Measurements from ENCODE around the gene ABCC8. TPM values are rescaled to one million over a fixed set of nuclear protein-coding genes. Genes with fewer than 3 reads are reported as not detected.

ABCC8 gene
- total and polyA plus RNA-seq, 10 of the 15 experiments (the other 5 are each of a cell fraction or from before 2014, with no cell fraction given), result not detected

DNA sequence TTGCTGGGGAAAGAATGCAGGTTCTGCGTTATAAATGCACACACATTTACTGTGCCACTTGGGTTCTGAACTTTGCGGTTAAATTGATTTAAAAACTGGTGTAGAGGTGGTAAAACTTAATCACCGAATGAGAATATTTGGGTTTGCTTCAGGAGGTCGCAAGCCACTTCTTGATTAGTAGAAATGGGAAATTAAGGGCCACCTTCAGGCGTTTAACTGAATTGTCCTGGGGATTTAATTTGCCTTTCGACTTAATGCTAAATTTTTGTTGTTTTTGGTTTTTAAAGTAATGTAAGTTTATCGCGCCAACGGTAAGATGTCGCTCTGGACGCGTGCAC, 125.5 kb downstream of the ABCC8 start:
- no peaks in the 10 kb centered on the region for H3K9me3 ChIP-seq (replicated peaks; ENCODE audit: control insufficient read depth, insufficient read depth, low read length)
- H2AFZ ChIP-seq (ENCODE audit: control insufficient read depth, low read depth, low read length), result no peak overlapping the region
- peak overlapping the region; percentile 98 for H3K4me2 ChIP-seq (ENCODE audit: control insufficient read depth, insufficient read depth)
- TF ChIP-seq, protein P1, sequence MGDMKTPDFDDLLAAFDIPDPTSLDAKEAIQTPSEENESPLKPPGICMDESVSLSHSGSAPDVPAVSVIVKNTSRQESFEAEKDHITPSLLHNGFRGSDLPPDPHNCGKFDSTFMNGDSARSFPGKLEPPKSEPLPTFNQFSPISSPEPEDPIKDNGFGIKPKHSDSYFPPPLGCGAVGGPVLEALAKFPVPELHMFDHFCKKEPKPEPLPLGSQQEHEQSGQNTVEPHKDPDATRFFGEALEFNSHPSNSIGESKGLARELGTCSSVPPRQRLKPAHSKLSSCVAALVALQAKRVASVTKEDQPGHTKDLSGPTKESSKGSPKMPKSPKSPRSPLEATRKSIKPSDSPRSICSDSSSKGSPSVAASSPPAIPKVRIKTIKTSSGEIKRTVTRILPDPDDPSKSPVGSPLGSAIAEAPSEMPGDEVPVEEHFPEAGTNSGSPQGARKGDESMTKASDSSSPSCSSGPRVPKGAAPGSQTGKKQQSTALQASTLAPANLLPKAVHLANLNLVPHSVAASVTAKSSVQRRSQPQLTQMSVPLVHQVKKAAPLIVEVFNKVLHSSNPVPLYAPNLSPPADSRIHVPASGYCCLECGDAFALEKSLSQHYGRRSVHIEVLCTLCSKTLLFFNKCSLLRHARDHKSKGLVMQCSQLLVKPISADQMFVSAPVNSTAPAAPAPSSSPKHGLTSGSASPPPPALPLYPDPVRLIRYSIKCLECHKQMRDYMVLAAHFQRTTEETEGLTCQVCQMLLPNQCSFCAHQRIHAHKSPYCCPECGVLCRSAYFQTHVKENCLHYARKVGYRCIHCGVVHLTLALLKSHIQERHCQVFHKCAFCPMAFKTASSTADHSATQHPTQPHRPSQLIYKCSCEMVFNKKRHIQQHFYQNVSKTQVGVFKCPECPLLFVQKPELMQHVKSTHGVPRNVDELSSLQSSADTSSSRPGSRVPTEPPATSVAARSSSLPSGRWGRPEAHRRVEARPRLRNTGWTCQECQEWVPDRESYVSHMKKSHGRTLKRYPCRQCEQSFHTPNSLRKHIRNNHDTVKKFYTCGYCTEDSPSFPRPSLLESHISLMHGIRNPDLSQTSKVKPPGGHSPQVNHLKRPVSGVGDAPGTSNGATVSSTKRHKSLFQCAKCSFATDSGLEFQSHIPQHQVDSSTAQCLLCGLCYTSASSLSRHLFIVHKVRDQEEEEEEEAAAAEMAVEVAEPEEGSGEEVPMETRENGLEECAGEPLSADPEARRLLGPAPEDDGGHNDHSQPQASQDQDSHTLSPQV (IDR thresholded peaks at IDR 0.05), result no peak
- no TSS peak for BruUV-seq (replicated peaks)
- no peaks in the 10 kb centered on the region for H4K20me1 ChIP-seq (ENCODE audit: control insufficient read depth, insufficient read depth)
- no peak overlapping the region for H3K27ac ChIP-seq (ENCODE audit: control insufficient read depth, insufficient read depth)
- DNase-seq (ENCODE audit: low read depth, low spot score) (no peak), ATAC-seq (no peak), FAIRE-seq (no peak)
- peaks cover 8 to 11% of the 10 kb centered on the region in 2 experiments; a peak in 3 of 4 replicates for H3K27me3 ChIP-seq (replicated peaks in 1 of 2; ENCODE audit: control insufficient read depth in 2 of 2, insufficient read depth in 2 of 2, low read length in 1 of 2)
- ChIA-PET SMC1A (ENCODE audit: uncharacterized antibody, unreplicated experiment) (no interaction called here), POLR2A (no interaction called here), RAD21 (ENCODE audit: unreplicated experiment) (no interaction called here), CTCF (interaction anchor here (0.9 kb wide), 1 partner anchor 121 kb away, joined by 5 read pairs; no protein-coding TSS in a partner anchor)
- no peak overlapping the region for H3K9ac ChIP-seq (ENCODE audit: control insufficient read depth, insufficient read depth, low read length)
- no peaks in the 10 kb centered on the region for H3K36me3 ChIP-seq (ENCODE audit: control insufficient read depth in 2 of 2, insufficient read depth in 2 of 2, low read length in 1 of 2)
- peak overlapping the region; percentile 68; the same call in 1 of the 2 replicates for H3K4me3 ChIP-seq
- intact Hi-C loops (cut with micrococcal nuclease; ENCODE audit: unreplicated experiment) (loop anchor here (2.0 kb wide), 1 partner anchor 120 kb away; no protein-coding TSS in a partner anchor), in situ Hi-C loops (cut with MboI) (no loop called here)
- no peaks in the 10 kb centered on the region for H3K79me2 ChIP-seq (ENCODE audit: control insufficient read depth, insufficient read depth, low read length)
- H3K4me1 ChIP-seq (ENCODE audit: control insufficient read depth, insufficient read depth, low read length), result peaks cover 12% of the 10 kb centered on the region
- 22% methylated on average over 12 of the region's 12 CpGs for WGBS (ENCODE audit: insufficient coverage, insufficient replicate concordance, low lambda C conversion rate, missing lambda C conversion rate)
